GM21825 (cell line): ENCODE data around the gene PLIN4.
A peak's percentile ranks its signal among the peaks of the same experiment; 100 is the strongest.

Source experiments
- ATAC-seq: cut with Tn5 transposase; IDR thresholded peaks from one replicate; pipeline ENCODE4 v1.9.1; 2021; ENCODE audit warnings: mild to moderate bottlenecking, moderate library complexity; ENCODE audit not compliant: unreplicated experiment

The PLIN4 gene

DNA sequence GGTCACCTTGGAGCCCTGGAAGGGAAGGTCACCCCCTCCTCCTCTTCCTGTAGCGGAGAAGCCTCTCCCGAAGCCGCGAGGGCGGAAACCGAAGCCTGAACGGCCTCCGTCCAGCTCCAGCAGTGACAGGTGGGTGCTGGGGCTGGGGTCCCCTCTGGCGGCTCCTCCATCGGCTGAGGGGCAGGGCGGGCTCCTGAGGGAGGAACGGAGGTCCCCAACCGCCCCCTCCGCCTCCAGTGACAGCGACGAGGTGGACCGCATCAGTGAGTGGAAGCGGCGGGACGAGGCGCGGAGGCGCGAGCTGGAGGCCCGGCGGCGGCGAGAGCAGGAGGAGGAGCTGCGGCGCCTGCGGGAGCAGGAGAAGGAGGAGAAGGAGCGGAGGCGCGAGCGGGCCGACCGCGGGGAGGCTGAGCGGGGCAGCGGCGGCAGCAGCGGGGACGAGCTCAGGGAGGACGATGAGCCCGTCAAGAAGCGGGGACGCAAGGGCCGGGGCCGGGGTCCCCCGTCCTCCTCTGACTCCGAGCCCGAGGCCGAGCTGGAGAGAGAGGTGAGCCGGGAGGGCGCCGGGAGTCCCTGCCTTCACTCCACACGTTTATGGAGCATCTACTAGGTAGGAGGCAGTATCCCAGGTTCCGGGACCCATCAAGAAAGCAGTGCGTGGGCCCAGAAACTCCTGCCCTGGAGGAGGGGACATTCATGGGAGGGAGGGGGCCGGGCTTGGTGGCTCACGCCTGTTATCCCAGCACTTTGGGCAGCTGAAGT is 24.2 kb downstream of the PLIN4 start:
- ATAC-seq, result no peak

DNA sequence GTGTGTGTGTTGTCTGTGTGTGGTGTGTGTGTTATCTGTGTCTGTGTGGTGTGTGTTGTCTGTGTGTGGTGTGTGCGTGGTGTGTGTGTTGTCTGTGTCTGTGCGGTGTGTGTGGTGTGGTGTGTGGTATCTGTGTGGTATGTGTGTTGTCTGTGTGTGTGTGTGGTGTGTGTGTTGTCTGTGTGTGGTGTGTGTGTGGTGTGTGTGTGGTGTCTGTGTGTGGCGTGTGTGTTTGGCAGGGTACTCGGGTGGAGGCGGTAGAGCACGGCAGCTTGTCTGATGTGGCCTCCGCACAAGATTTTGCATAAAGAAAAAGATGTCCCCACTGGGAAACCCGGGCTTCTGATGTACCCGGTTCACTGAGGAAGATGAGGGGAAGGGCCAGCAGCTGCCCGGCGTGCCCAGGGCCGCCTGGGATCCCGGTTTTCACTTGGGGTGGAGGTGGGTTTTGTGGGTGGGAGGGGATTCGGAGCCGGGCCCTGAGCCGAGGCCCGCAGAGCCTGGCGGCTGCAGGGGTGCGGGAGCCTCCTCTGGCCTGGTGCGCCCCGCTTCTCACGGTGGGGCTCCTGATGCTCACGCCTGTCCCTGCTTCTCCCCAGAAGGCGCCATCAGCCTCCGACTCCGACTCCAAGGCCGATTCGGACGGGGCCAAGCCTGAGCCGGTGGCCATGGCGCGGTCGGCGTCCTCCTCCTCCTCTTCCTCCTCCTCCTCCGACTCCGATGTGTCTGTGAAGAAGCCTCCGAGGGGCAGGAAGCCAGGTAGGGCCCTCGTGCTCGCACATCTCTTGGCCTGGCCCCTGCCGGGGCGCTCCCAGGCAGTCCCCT is 25.0 kb downstream of the PLIN4 start:
- ATAC-seq, result no peak

DNA sequence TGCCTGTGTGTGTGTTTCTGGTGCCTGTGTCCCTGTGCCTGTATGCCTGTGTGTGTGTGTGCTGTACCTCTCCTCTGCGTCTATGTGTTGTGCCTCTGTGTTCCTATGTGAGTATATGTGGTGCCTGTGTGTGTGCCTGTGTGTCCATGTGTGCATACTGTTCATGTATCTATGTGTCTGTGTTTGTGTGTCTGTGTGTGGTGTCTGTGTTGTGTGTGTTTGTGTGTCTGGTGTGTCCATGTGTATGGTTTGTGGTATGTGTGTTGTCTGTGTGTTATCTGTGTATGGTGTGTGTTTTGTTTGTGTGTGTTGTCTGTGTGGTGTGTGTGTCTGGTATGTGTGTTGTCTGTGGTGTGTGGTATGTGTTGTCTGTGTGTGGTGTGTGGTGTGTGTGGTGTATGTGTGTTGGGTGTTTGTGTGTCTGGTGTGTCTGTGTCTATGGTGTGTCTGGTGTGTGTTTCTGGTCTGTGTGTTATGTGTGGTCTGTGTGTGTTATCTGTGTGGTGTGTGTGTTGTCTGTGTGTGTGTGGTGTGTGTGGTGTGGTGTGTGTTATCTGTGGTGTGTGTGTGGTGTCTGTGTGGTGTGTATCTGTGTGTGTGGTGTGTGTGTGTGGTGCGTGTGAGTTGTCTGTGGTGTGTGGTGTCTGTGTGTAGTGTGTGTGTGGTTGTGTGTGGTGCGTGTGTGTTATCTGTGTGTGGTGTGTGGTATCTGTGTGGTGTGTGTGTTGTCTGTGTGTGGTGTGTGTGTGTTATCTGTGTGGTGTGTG is 25.8 kb downstream of the PLIN4 start:
- no peak for ATAC-seq

DNA sequence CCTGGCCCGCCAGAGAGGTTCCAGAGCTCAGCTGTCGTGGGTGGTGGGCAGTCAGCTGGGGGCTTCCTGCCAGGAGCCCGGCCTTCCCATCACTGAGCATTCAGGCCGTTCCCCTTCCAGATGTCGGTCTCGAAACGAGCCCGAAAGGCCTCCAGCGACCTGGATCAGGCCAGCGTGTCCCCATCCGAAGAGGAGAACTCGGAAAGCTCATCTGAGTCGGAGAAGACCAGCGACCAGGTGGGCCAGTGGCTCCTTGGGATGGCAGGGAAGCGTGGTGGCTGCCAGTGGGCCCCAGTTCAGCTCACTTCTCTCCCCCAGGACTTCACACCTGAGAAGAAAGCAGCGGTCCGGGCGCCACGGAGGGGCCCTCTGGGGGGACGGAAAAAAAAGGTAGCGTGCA is 26.8 kb downstream of the PLIN4 start:
- no peak for ATAC-seq

DNA sequence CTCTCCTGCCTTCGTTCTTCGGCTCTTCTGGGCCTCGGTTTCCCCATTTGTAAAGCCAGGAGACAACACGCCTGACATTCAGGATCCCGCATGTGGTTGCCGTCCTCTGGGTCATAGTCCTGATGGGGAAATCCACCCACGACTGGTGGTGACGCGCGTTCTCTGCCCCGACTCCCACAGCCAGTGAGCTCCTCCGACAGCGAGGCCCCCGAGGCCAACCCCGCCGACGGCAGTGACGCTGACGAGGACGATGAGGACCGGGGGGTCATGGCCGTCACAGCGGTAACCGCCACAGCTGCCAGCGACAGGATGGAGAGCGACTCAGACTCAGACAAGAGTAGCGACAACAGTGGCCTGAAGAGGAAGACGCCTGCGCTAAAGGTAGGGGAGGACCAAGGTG is 29.8 kb downstream of the PLIN4 start:
- ATAC-seq, result no peak

DNA sequence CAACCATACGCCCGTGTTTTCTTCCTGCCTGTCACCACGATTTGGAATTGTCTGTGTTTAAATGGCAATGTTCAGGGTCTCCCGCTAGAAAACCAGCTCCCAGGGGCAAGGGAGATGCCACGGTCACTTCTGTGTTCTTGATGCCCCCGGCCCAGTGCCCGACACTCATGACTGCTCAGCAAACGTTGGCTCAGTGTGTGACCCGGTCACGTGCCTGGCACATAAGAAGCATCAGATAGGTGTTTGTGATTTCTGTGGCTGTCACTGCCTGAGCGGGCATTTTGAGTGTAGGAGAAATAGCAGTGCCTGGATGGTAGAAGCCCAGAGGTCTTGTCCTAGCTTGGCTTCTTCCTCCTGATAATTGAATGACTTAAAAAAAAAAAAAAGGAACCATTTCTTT is 30.7 kb downstream of the PLIN4 start:
- no peak for ATAC-seq

DNA sequence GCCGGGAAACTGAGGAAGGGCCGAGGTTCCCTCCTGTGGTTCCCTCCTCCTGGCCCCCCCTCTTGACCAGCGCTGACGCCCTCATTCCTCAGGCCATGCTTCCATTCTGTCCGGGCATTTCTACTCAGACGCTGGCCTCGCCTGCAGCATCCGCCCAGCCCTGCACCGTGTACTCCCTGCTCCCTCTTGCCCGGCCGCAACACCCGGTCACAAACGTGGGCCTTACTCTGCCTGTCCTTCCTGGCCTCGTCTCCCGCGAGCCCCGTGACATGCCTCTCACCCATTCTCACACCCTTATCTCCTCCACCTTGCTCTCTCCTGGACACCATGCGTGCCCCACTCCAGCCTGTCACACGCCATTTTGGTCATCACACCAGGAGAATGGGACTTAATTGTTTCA is 34.9 kb downstream of the PLIN4 start:
- ATAC-seq, result no peak

DNA sequence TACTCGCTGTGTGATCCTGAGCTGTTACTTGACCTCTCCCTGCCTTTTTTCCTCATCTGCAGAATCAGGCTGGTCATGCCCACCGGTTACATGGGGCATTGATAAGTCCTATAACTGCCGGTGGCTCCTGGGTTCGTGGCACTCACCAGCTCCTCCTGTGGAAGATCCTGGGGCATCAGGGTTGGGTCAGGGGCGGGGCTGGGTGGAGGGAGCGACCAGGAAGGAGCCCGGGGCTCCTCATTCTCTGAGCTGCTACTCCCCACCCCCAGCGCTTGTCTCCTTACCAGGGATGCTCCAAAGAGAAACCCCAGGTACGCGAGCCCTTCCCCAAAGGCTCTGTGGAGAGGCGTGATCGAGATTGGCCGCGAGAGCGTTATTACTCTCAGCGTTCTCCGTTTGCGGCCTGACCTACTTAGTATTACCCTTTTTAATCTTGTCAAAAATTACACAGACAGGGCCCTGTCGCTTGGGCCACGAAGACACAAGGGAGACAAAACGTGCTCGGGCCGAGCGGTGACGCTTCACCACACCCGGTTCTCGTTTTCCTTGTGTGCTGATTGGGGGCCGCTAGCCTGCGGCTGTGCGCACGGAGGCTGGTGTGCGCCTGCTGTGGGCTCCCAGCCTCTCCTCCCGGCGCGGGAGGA is 35.4 kb downstream of the PLIN4 start:
- no peak for ATAC-seq

DNA sequence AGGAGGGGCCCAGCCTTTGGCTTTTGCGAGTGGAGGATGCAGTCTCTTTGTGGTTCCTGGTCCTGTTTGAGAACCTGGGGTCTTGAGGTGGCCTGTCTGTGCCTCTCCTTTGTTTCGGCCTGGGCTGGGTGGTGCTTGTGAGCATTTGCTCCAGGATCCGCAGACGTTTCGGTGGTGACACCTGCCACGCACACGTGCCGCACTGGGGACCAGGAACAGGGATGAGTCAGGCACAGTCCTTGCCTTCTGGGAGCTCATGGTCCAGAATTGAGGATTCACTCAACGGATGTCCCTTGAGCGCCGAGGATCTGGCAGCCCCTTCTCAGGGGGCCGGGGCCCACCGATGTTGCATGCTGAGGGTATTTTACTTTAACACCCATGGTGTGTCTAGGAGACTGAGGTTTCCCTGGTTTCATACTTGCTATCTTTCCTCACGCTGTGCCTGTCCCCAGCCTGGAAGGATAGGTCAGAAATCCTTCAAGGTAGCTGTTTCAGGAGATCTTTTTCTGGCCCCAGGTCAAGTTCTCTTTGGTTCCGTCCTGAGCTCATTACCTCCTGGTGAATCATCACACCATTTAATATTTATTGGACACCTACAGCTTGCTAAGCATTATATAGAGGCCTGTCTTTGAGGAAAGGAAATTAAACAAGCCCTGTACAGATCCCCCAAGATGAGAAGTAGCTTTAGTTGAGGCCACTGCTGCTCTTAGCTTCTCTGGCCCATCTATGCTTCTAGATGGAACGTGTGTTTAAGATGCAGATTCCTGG is 41.1 kb downstream of the PLIN4 start:
- no peak for ATAC-seq

DNA sequence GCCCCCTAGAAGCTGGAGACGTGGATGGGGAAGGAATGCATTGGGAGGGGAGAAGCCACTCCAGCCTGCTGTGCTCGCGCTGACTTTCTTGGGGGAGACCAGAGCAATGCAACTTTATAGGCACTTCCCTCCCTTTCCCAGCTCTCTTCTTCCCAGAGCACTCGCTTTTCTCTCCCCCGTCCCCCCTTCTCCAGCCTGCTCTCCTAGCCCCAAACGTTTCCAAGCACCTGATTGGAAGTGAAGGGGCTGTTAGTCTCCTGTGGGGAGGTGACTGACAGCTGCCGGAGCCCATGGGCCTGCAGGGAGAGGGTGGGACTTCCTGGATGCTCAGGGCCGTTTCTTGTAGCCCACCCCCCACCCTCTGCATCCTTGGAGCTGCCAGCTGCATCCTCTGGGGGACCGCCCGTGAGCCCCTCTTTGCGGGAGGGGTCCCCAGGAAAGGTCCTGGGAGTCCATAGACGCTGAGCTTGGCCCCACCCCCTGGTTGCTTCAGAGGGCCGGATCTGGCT is 43.7 kb downstream of the PLIN4 start:
- no peak for ATAC-seq

DNA sequence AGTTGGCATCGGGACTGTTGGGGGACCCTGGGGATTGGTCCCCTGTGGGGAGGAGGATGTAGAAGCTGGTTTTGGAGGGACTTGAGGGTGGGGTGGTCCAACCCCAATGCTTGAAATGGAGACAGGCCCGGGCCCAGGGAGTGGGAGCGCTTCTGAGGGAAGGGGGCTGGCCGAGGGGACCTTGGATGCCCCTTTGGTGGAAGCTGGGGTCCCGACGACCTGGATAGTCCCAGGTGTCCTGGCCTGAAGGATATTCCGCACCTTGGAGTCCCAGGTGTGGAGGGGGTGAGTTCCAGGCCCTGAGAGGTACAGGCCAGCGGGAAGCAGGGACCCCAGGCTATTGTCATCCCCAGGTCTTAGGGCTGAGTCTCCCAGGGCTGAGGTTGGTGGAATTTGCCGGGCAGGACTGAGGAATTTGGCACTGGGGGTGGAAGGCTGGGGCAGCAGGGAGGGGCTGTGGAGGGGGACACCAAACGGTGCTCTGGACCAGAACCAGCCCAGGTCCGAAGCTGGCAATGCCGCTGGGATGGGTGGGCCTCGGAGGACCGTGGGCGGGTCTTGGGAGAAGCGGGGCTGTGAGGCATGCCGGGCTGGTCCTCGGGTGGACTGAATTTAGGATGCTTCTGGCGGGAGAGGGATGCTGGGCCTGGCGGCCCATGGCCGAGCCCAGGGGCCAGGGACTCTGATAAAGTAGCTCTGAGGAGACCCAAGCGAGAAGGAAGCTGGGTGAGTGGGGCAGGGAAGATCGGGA is 44.3 kb downstream of the PLIN4 start:
- no peak for ATAC-seq

DNA sequence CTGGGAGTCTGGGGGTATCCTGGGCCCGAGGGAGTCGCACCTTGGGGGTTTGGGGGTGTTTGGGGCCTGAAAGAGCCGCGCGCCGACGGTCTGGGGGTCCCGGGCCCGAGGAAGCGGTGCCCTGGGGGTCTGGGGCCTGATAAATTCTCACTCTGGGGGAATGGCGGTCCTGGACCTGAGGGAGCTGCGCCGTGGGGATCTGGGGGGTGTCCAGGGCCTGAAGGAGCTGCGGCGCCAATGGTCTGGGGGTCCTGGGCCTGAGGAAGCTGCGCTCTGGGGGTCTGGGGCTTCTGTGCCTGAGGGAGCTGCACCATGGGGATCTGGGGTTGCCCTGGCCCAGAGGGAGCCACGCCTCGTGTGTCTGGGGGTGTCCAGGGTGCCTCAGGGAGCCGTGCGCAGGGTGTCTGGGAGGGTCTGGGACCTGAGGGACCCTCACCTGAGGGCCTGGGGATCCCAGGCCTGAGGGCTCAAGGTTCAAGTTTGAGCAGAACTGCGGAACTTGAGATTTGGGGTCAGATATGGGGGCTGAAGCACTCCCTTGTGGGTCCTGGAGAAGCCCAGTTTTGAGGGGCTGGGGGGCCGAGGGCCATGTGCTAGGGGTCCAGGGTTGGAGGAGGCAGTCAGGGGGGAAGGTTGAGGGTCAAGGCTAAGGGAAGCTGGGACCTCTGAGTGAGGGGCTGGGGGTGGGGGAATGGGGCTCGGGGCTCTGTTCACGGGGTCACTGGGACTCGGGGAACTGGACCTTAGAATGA is 45.1 kb downstream of the PLIN4 start:
- no peak for ATAC-seq

DNA sequence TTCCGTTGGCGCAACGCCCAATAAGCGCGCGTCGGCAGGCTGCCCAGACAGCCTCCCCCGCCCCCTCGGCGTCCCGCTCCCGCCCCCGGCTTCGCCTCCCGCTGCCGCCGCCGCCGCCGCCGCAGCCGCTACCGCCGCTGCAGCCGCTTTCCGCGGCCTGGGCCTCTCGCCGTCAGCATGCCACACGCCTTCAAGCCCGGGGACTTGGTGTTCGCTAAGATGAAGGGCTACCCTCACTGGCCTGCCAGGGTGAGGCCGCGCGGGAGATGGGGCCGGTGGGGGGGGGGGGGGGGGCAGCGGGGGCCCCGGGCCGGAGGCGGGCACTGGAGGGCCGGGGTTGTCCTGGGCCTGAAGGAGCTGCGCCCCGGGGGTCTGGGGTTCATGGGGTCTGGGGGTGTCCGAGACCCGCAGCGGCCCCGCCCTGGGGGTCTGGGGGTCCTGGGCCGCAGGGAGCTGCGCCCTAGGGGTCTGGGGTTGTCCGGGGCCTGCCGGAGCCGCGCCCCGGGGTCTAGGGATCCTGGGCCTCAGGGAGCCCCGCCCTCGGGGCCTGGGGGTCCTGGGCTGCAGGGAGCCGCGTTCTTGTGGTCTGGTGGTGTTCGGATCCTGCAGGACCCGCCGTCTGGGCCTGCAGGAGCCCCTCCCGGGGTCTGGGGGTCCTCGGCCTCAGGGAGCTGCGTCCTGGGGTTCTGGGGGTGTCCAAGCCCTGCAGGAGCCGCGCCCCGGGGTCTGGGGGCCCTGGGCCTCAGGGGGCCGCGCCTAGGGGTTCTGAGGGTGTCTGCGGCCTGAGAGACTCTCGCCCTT is 45.9 kb downstream of the PLIN4 start, which contains the start of gene HDGFL2:
HDGFL2 (plus strand) TSS at position 124 of the 801 bp plus-strand sequence; CDS start at position 178, 54 bp downstream.
- peak; percentile 0 for ATAC-seq

DNA sequence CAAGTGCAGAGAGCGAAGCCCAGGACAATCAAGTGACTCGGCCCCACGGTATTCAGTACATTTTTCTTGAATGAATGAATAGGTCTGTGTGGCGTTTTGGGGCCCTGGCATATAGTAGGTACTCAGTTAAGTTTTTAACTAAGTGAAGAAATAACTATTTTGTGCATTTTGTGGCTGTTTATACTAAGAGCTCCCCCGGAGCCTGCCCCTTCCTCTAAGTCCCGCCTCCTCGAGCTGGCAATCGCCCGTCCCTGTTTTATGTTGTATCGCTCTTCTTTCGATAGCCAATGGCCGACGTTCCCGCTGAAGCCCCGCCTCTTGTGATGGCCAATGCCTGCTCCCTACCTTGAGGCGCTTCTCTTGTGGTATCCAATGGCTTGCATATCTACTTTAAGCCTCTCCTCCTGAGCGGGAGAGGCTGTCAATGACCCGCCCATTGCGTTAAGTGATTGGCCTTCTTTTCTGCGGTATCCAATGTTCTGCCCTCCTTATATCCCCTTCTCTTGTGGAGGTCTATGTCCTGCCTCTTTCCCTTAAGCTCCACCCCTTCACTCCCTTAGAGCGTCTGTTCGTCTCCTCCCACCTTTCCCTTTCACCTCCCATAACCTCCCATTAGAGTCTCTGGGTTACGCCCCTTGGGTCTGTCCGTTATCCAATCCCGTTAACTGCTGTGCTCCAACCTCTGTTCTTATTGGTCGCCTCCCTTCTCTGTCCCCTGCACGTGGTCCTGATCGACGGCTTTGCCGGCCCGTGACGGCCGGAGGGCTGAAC is 46.7 kb downstream of the PLIN4 start:
- peak; percentile 78 for ATAC-seq

DNA sequence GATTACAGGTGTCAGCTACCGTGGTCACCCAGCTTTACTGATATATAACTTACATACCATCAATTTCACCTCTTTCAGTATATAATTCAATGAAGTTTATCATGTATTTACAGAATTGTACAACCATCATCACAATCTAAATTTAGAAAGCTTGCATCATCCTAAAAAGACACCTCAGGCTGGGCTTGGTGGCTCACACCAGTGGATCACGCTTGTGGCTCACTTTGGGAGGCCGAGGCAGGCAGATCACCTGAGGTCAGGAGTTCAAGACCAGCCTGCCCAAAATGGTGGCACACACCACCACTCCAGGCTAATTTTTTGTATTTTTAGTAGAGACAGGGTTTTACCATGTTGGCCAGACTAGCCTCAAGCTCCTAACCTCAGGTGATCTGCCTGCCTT is 50.5 kb downstream of the PLIN4 start:
- ATAC-seq, result no peak

DNA sequence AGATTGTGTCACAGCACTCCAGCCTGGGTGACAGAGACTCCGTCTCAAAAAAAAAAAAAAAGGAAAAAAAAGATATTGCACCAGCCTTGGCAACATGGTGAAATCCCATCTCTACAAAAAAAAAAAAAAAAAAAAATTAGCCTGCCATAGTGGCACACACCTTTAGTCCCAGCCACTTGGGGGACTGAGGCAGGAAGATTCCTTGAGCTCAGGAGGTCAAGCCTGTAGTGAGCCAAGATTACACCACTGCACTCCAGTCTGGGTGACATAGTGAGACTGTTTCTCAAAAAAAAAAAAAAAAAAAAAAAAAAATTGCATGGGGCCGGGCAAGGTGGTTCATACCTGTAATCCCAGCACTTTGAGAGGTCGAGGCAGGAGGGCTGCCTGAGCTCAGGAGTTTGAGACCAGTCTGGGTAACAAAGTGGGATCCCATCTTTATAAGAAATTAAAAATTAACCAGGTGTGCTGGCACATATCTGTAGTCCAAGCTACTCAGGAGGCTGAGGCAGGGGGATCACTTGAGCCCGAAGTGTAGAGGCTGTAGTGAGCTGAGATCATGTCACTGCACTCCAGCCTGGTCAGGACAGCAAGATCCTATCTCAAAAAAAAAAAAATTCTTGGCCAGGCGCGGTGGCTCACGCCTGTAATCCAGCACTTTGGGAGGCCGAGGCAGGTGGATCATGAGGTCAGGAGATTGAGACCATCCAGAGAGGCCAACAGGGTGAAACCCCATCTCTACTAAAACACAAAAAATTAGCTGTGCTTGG is 53.3 kb downstream of the PLIN4 start:
- ATAC-seq, result no peak
